Measurements from ENCODE around the gene LYPD5. TPM values are rescaled to one million over a fixed set of nuclear protein-coding genes. Genes with fewer than 3 reads are reported as not detected.

The LYPD5 gene
- total and polyA plus RNA-seq, 2 of the 8 experiments (the other 6 are each of a cell fraction or from before 2014, with no cell fraction given) = 0.74 to 4.3 TPM

DNA sequence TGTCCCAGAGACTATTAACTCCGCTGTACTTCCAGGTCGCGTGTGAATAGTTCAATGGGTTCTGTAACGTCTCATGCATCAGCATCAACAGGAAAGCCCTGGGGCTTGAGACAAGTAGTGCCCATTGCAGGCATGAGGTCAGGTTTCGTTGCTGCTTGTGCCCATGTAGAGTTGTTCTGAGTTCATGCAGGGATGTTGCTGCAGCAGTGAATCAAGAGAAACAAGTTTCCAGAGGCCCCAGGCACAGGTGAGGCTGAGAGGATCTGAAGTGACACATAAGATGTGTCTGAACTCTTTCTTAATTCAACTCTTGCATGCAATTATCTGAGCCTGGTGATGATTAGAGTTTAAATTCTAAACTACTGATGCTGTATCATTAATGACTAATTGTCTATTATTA is 16.3 kb upstream of the LYPD5 start:
- POLR2A ChIA-PET (ENCODE audit: partially characterized antibody) = interaction anchor here (0.6 kb wide), 1 partner anchor 1596 kb away, joined by 3 read pairs; no protein-coding TSS in a partner anchor
- no peak overlapping the region for H3K4me2 ChIP-seq (ENCODE audit: insufficient read depth in 1 of 2, low read depth in 2 of 2, low read length in 2 of 2)
- WGBS, 2 experiments (ENCODE audit: extremely low coverage in 1 of 2, insufficient coverage in 1 of 2, insufficient read length in 1 of 2, insufficient replicate concordance in 2 of 2, low coverage in 1 of 2, low lambda C conversion rate in 2 of 2, missing lambda C conversion rate in 1 of 2) = 87% methylated on average over 5 of the region's 5 CpGs; no CpG with 5 or more reads in 1 of the 2 experiments
- CTCF ChIA-PET (ENCODE audit: partially characterized antibody) = interaction anchor here (3.1 kb wide), 1 partner anchor 9 kb away, joined by 13 read pairs; no protein-coding TSS in a partner anchor
- H3K4ac ChIP-seq (replicated peaks; ENCODE audit: insufficient read length, low read depth, low read length) = no peak overlapping the region
- H3K56ac ChIP-seq (replicated peaks; ENCODE audit: insufficient read length, low read depth, low read length) = no peak overlapping the region
- no peak overlapping the region for H3K27ac ChIP-seq (ENCODE audit: low read depth, low read length)
- H3K9ac ChIP-seq (replicated peaks in 1 of 4; ENCODE audit: extremely low read depth in 1 of 4, low read depth in 3 of 4, low read length in 3 of 4) = no peak overlapping the region
- FAIRE-seq (no peak), DNase-seq (ENCODE audit: low read depth in 1 of 2, low spot score in 2 of 2) (no peak)
- H2BK5ac ChIP-seq (ENCODE audit: low read depth, low read length) = no peak overlapping the region
- H3K23ac ChIP-seq (ENCODE audit: insufficient read length) = no peak overlapping the region
- no peak overlapping the region for H2AFZ ChIP-seq (ENCODE audit: low read length)
- no peak overlapping the region for H2BK20ac ChIP-seq (ENCODE audit: low read length)
- no peak overlapping the region for H3K14ac ChIP-seq (ENCODE audit: insufficient read length)
- H3K36me3 ChIP-seq (ENCODE audit: control insufficient read depth in 2 of 4, insufficient read depth in 4 of 4, low read length in 3 of 4) = no peaks in the 10 kb centered on the region
- H3K4me3 ChIP-seq (ENCODE audit: extremely low read depth in 1 of 4, insufficient read depth in 2 of 4, low read depth in 3 of 4, low read length in 4 of 4) = no peak overlapping the region
- no peak overlapping the region for H3K18ac ChIP-seq (ENCODE audit: extremely low read depth, low read length)
- H3K23me2 ChIP-seq (ENCODE audit: low read depth, low read length) = no peaks in the 10 kb centered on the region
- H4K5ac ChIP-seq (ENCODE audit: insufficient read length, low read depth, low read length) = no peak overlapping the region
- no peaks in the 10 kb centered on the region for H3K79me1 ChIP-seq (ENCODE audit: low read depth, low read length)
- H4K20me1 ChIP-seq (replicated peaks in 1 of 2; ENCODE audit: control insufficient read depth in 1 of 2, insufficient read depth in 2 of 2, low read length in 2 of 2) = peaks cover 0 to 2% of the 10 kb centered on the region in 2 experiments
- H4K91ac ChIP-seq (replicated peaks; ENCODE audit: insufficient read length, low read length) = no peak overlapping the region
- no peak overlapping the region for H2AK5ac ChIP-seq (ENCODE audit: low read depth, low read length)
- no peak overlapping the region for H2BK120ac ChIP-seq (replicated peaks; ENCODE audit: low read depth, low read length)
- no peaks in the 10 kb centered on the region; a peak in 1 of 4 replicates for H3K79me2 ChIP-seq (ENCODE audit: control insufficient read depth in 1 of 2, insufficient read depth in 2 of 2, low read length in 2 of 2)
- no peak overlapping the region for H2BK15ac ChIP-seq (ENCODE audit: low read length)
- no peaks in the 10 kb centered on the region; a peak in 1 of 7 replicates for H3K4me1 ChIP-seq (replicated peaks in 1 of 4; ENCODE audit: control insufficient read depth in 3 of 4, insufficient read depth in 4 of 4, low read length in 3 of 4)
- no peak overlapping the region for H2BK12ac ChIP-seq (ENCODE audit: low read depth, low read length)
- peaks cover 0 to 11% (median 2%) of the 10 kb centered on the region in 4 experiments; a peak in 3 of 7 replicates for H3K27me3 ChIP-seq (replicated peaks in 1 of 4; ENCODE audit: control insufficient read depth in 3 of 4, extremely low read depth in 1 of 4, insufficient read depth in 3 of 4, low read length in 3 of 4)
- H3K9me3 ChIP-seq (ENCODE audit: insufficient read depth in 2 of 2, low read depth in 1 of 2, low read length in 1 of 2) = peaks cover 6 to 11% of the 10 kb centered on the region in 2 experiments; a peak in 3 of 4 replicates
- no peak overlapping the region for H4K8ac ChIP-seq (ENCODE audit: extremely low read depth, insufficient read depth, low read length)
- TF ChIP-seq CHD2 (IDR thresholded peaks at IDR 0.05; ENCODE audit: low read length) (no peak), NRF1 (IDR thresholded peaks at IDR 0.05; ENCODE audit: low read depth, low read length) (no peak), GABPA (IDR thresholded peaks at IDR 0.05; ENCODE audit: borderline replicate concordance, insufficient read depth, low read length) (no peak), SIRT6 (IDR thresholded peaks at IDR 0.05; ENCODE audit: low read length) (no peak), TAF1 (IDR thresholded peaks at IDR 0.05; ENCODE audit: low read depth, low read length) (no peak), CBX5 (IDR thresholded peaks at IDR 0.05; ENCODE audit: low read depth, low read length) (no peak), BACH1 (IDR thresholded peaks at IDR 0.05; ENCODE audit: low read length) (no peak), TEAD4 (IDR thresholded peaks at IDR 0.05; ENCODE audit: low read depth, low read length) (no peak), NANOG (IDR thresholded peaks at IDR 0.05; ENCODE audit: insufficient read depth, low read depth, low read length, poor library complexity, severe bottlenecking) (no peak)
- TF ChIP-seq, protein P1, sequence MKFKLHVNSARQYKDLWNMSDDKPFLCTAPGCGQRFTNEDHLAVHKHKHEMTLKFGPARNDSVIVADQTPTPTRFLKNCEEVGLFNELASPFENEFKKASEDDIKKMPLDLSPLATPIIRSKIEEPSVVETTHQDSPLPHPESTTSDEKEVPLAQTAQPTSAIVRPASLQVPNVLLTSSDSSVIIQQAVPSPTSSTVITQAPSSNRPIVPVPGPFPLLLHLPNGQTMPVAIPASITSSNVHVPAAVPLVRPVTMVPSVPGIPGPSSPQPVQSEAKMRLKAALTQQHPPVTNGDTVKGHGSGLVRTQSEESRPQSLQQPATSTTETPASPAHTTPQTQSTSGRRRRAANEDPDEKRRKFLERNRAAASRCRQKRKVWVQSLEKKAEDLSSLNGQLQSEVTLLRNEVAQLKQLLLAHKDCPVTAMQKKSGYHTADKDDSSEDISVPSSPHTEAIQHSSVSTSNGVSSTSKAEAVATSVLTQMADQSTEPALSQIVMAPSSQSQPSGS (IDR thresholded peaks at IDR 0.05; ENCODE audit: low read length) = no peak
- TF ChIP-seq, protein P2, sequence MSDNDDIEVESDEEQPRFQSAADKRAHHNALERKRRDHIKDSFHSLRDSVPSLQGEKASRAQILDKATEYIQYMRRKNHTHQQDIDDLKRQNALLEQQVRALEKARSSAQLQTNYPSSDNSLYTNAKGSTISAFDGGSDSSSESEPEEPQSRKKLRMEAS (IDR thresholded peaks at IDR 0.05) = no peak
- TF ChIP-seq, protein P3, sequence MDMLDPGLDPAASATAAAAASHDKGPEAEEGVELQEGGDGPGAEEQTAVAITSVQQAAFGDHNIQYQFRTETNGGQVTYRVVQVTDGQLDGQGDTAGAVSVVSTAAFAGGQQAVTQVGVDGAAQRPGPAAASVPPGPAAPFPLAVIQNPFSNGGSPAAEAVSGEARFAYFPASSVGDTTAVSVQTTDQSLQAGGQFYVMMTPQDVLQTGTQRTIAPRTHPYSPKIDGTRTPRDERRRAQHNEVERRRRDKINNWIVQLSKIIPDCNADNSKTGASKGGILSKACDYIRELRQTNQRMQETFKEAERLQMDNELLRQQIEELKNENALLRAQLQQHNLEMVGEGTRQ (IDR thresholded peaks at IDR 0.05; ENCODE audit: low read length) = no peak
